Measurements from ENCODE around the gene CPSF3.

DNA sequence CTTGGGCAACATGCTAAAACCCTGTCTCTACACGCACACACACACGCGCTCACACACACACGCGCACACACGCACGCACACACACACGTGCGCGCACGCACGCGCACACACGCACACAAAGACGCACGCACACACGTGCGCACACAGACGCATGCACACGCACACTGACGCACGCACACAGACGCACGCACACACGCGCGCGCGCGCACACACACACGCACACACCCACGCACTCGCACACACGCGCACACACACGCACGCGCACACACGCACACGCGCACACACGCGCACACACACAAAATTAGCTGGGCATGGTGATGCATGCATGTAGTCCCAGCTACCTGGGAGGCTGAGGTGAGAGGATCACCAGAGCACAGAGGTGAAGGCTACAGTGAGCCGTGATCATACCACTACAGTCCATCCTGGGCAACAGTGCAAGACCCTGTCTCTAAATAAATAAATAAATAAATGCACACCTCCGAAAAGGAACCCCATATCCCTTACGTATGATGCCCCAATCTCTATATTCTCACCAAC lies 42.8 kb downstream of the CPSF3 start:
- TF ChIP-seq, protein P1, sequence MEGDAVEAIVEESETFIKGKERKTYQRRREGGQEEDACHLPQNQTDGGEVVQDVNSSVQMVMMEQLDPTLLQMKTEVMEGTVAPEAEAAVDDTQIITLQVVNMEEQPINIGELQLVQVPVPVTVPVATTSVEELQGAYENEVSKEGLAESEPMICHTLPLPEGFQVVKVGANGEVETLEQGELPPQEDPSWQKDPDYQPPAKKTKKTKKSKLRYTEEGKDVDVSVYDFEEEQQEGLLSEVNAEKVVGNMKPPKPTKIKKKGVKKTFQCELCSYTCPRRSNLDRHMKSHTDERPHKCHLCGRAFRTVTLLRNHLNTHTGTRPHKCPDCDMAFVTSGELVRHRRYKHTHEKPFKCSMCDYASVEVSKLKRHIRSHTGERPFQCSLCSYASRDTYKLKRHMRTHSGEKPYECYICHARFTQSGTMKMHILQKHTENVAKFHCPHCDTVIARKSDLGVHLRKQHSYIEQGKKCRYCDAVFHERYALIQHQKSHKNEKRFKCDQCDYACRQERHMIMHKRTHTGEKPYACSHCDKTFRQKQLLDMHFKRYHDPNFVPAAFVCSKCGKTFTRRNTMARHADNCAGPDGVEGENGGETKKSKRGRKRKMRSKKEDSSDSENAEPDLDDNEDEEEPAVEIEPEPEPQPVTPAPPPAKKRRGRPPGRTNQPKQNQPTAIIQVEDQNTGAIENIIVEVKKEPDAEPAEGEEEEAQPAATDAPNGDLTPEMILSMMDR (conservative IDR thresholded peaks at IDR 0.05; ENCODE audit: low read depth, low read length): no peak
- TF ChIP-seq POLR2A (IDR thresholded peaks at IDR 0.05; ENCODE audit: low read depth, low read length) (no peak), RAD21 (IDR thresholded peaks at IDR 0.05; ENCODE audit: low read length) (no peak), CHD1 (IDR thresholded peaks at IDR 0.05; ENCODE audit: low read depth, low read length) (no peak)
- TF ChIP-seq, protein P2, sequence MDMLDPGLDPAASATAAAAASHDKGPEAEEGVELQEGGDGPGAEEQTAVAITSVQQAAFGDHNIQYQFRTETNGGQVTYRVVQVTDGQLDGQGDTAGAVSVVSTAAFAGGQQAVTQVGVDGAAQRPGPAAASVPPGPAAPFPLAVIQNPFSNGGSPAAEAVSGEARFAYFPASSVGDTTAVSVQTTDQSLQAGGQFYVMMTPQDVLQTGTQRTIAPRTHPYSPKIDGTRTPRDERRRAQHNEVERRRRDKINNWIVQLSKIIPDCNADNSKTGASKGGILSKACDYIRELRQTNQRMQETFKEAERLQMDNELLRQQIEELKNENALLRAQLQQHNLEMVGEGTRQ (IDR thresholded peaks at IDR 0.05; ENCODE audit: low read depth, low read length): no peak

Data from IMR-90 (cell line).